Upper lobe of left lung (tissue), 4 donors: ENCODE results near the gene TBC1D19.

Source experiments
- CTCF ChIP-seq, 6 experiments: fragments of 450-650 bp in 4 of 6; fragments of 200-600 bp in 2 of 6; sonication (generic) in 2 of 6; IDR thresholded peaks; one replicate each; pipeline ENCODE4 v1.5.1; 2016 to 2019; ENCODE audit warnings: antibody characterized with exemption in 6 of 6
- POLR2A ChIP-seq, 4 donors: fragments of 450-650 bp; IDR thresholded peaks; one replicate each; pipeline ENCODE4 v1.5.1; 2016 to 2017; ENCODE audit warnings: antibody characterized with exemption in 4 of 4, mild to moderate bottlenecking in 2 of 4
- POLR2AphosphoS5 ChIP-seq, 2 donors: sonication (generic); formaldehyde crosslinking; IDR thresholded peaks; one replicate each; pipeline ENCODE4 v1.5.1; 2017; ENCODE audit warnings: antibody characterized with exemption in 2 of 2

DNA sequence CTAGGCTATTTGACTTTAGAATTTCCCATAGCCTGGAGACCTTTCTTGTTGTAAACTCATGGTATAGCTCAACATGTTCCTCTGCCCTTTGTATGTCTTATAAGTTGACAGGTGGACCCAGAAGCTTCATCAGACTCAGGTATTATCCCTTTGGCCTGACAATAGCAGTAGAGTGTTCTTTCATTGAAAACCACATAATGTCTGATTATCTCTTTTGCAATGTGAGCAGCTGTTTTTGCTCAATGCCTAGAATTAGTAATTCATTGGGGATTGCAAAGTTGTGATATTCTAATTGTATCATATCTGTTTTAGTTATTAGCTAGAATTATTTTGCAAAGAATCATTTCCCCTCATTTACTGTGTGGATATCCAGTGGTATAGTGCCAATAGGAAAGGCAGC, 27.5 kb downstream of the TBC1D19 start:
- TF ChIP-seq POLR2AphosphoS5 (IDR thresholded peaks at IDR 0.05), result no peak
- no peak for TF ChIP-seq CTCF (IDR thresholded peaks at IDR 0.05)
- TF ChIP-seq POLR2A (IDR thresholded peaks at IDR 0.05), result no peak
